ENCODE measurements around the gene UNC13C. TPM values are rescaled to one million over a fixed set of nuclear protein-coding genes. Genes with fewer than 3 reads are reported as not detected.

UNC13C gene
- total RNA-seq, 1 donor from 2014 or later = not detected

DNA sequence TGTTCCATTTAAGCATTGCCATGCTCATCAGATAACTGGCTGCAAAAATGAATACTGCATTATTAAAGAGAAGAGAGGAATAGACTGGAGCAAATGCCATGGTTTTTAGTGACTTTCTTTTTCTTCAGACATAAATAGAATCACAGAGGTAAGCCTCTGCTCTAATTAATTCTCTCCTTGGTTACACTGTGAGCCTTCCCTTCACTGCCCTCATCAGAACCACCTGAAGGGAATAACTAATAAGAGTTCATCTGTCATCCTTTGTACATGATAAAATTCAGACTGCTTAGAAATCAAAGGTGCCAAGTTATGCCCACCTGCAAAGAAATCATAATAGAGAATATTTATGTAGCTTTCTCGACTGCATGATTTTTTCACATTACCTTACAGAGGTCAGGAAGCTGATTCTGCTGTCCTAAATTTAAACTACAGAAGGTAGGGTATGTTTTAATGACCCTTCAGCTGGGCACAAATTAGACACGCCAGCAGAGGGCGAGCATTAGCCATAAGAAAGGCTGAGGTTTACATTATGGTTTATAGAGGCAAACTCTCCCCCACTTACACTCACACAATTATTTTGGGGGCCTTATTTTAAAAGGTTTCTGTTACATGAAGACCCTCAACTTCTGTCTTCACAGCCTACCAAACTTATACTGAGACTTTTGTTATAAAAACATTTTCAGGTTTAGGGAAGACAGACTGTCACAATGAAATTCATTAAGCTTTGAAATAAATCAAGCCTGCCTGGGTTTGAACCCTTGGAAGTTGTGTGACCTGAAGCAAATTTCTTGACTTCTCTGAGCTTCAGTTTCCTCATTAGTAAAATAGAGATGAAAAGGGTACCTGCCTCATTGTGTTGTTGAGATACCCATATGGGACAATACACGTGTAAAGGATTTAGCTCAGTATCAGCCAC lies 15.3 kb upstream of the UNC13C start:
- Mint-ChIP-seq H3K27ac (no peak overlapping the region), H3K9me3 (no peaks in the 10 kb centered on the region), H3K4me3 (no peak overlapping the region), H3K36me3 (ENCODE audit: low read depth) (no peaks in the 10 kb centered on the region), H3K4me1 (no peaks in the 10 kb centered on the region), H3K27me3 (no peaks in the 10 kb centered on the region)
- intact Hi-C loops (cut with micrococcal nuclease) = no loop called here
- no peak for ATAC-seq (ENCODE audit: low read depth)
- TF ChIP-seq, protein P1, sequence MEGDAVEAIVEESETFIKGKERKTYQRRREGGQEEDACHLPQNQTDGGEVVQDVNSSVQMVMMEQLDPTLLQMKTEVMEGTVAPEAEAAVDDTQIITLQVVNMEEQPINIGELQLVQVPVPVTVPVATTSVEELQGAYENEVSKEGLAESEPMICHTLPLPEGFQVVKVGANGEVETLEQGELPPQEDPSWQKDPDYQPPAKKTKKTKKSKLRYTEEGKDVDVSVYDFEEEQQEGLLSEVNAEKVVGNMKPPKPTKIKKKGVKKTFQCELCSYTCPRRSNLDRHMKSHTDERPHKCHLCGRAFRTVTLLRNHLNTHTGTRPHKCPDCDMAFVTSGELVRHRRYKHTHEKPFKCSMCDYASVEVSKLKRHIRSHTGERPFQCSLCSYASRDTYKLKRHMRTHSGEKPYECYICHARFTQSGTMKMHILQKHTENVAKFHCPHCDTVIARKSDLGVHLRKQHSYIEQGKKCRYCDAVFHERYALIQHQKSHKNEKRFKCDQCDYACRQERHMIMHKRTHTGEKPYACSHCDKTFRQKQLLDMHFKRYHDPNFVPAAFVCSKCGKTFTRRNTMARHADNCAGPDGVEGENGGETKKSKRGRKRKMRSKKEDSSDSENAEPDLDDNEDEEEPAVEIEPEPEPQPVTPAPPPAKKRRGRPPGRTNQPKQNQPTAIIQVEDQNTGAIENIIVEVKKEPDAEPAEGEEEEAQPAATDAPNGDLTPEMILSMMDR (IDR thresholded peaks at IDR 0.05) = no peak
- POLR2A ChIA-PET = no interaction called here
- CTCF ChIA-PET = interaction anchor here (1.1 to 1.8 kb wide), 2 partner anchors 1328 to 1477 kb away, joined by 4 to 5 read pairs; no protein-coding TSS in a partner anchor
- no peak for DNase-seq

DNA sequence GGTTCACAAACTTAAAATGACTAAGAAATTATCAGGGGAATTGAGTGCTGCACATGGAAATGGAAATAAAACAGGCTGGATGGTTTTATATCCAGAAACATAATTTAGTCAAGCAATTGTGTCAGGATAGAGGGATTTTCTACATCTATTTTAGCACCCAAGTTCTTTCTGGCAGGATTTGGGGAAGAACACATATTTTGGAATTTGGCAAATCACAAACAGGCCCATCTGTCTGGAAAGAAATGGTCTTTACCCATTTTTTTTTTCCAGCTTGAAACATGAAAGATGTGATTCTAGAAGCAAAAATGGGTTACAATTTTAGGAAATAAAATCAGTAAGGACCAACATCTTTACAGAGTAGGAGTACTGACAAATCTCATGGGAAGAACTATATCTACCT lies 14.4 kb upstream of the UNC13C start:
- Mint-ChIP-seq H3K27me3 (no peaks in the 10 kb centered on the region), H3K4me3 (no peak overlapping the region), H3K36me3 (ENCODE audit: low read depth) (no peaks in the 10 kb centered on the region), H3K9me3 (no peaks in the 10 kb centered on the region), H3K27ac (no peak overlapping the region), H3K4me1 (no peaks in the 10 kb centered on the region)
- intact Hi-C loops (cut with micrococcal nuclease) = no loop called here
- no peak for ATAC-seq (ENCODE audit: low read depth)
- POLR2A ChIA-PET = no interaction called here
- DNase-seq = no peak
- CTCF ChIA-PET = interaction anchor here (1.8 kb wide), 1 partner anchor 1476 kb away, joined by 5 read pairs; no protein-coding TSS in a partner anchor
- TF ChIP-seq, protein P1 (IDR thresholded peaks at IDR 0.05) = no peak

DNA sequence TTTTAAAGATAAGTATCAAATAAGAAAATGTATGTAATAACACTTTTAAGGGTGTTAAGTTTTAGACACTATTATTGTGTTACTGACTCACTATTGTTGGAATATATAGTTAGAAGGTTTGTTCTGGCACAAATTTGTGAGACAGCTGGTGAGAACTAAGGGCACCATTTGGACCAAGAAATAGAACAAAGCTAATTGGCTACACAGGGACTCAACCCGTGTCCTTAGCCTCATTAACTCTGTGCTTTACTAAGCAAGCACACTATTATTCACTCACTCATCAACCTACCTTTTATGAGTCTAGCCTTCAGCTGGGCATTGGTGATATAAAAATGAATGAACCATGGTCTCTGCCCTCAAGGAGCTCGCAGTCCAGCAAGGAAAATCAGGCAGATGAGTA lies 4.1 kb upstream of the UNC13C start:
- no peak overlapping the region for H3K27ac Mint-ChIP-seq
- CTCF ChIA-PET = no interaction called here
- no peak for ATAC-seq (ENCODE audit: low read depth)
- H3K27me3 Mint-ChIP-seq = peaks cover 13% of the 10 kb centered on the region
- POLR2A ChIA-PET = no interaction called here
- no peaks in the 10 kb centered on the region for H3K36me3 Mint-ChIP-seq (ENCODE audit: low read depth)
- H3K4me3 Mint-ChIP-seq = no peak overlapping the region
- TF ChIP-seq, protein P1 (IDR thresholded peaks at IDR 0.05) = no peak
- H3K4me1 Mint-ChIP-seq = no peaks in the 10 kb centered on the region
- intact Hi-C loops (cut with micrococcal nuclease) = no loop called here
- H3K9me3 Mint-ChIP-seq = no peaks in the 10 kb centered on the region
- no peak for DNase-seq

DNA sequence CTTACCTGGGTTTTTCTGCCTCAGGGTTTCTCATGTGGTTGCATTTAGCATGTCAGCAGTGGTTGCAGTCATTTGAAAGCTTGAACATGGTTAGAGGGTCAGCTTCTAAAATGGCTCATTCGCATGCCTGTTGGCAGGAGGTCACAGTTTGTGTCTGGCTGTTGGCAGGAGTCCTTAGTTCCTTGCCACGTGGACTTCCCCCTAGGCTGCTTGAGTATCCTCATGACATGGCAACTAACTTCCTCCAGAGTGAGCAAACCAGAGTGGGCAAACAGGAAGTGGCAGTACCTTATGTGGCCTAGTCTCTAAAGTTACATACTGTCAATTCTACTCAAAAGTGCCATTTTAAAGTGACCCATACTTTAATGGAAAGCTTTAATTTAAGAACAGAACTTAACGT lies 3.4 kb upstream of the UNC13C start:
- ATAC-seq (ENCODE audit: low read depth) (no peak), DNase-seq (no peak)
- intact Hi-C loops (cut with micrococcal nuclease) = no loop called here
- CTCF ChIA-PET = no interaction called here
- H3K27ac Mint-ChIP-seq = no peak overlapping the region
- TF ChIP-seq, protein P1 (IDR thresholded peaks at IDR 0.05) = no peak
- no peaks in the 10 kb centered on the region for H3K9me3 Mint-ChIP-seq
- H3K27me3 Mint-ChIP-seq = peaks cover 13% of the 10 kb centered on the region
- POLR2A ChIA-PET = no interaction called here
- no peak overlapping the region for H3K4me3 Mint-ChIP-seq
- no peaks in the 10 kb centered on the region for H3K4me1 Mint-ChIP-seq
- no peaks in the 10 kb centered on the region for H3K36me3 Mint-ChIP-seq (ENCODE audit: low read depth)

DNA sequence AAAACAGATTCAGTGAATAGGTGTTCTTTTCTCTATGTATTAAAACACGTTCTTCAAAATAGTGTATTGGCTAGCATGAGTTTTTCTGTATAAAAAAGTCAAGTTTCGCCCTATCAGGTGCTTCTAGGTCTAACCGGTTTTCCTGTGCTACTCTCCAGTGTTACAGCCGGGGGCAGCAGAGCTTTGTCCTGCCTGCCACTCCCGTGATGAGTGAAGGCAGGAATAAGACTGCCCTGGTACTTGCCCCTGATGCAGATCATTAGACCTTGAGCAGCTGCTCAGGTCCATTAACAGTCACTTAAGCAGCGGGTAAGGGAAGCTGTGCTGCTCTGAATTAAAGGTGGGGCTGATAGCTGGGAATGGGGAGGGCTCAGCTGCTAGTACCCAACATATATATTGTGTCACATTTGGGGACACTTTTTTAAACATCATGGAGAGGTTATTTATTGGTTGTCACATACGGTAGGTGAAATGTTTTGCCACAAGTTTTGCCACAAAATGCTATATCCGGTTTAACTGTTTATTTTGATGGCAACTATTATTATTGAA lies 1.3 kb upstream of the UNC13C start:
- no peak overlapping the region for H3K27ac Mint-ChIP-seq
- H3K9me3 Mint-ChIP-seq = no peaks in the 10 kb centered on the region
- no peaks in the 10 kb centered on the region for H3K4me1 Mint-ChIP-seq
- ChIA-PET CTCF (no interaction called here), POLR2A (no interaction called here)
- intact Hi-C loops (cut with micrococcal nuclease) = no loop called here
- H3K4me3 Mint-ChIP-seq = no peak overlapping the region
- H3K36me3 Mint-ChIP-seq (ENCODE audit: low read depth) = no peaks in the 10 kb centered on the region
- peaks cover 13% of the 10 kb centered on the region for H3K27me3 Mint-ChIP-seq
- ATAC-seq (ENCODE audit: low read depth) (no peak), DNase-seq (no peak)
- TF ChIP-seq, protein P1 (IDR thresholded peaks at IDR 0.05) = no peak

All from activated B cell treated with CpG ODN at 0.5 μM for 24 hours (primary cell).